Natural killer cell (primary cell): ENCODE measurements around the gene KLC3. TPM values are rescaled to one million over a fixed set of nuclear protein-coding genes. Genes with fewer than 3 reads are reported as not detected.

ENCODE experiments used
- ATAC-seq, 3 donors: fragments of 150-1000 bp in 2 of 3; fragments of 200-7000 bp in 1 of 3; cut with Tn5 transposase; 1 replicate in 1 of 3; 2 replicates in 2 of 3; pipeline ENCODE4 v1.10.0; 2021; ENCODE audit warnings: mild to moderate bottlenecking in 2 of 3, moderate library complexity in 2 of 3
- DNase-seq, 2 donors: peaks; one replicate each; pipeline versions ENCODE4 v3.0.0 to v3.0.0-alpha.2; 2013 to 2021; ENCODE audit warnings: mixed read lengths in 1 of 2
- H3K27ac ChIP-seq: one replicate; pipeline ENCODE4 v1.5.1; 2013; ENCODE audit warnings: mild to moderate bottlenecking, low read length
- H3K27me3 ChIP-seq: one replicate; pipeline ENCODE4 v1.6.1; 2013; ENCODE audit warnings: low read length; ENCODE audit not compliant: control insufficient read depth, insufficient read depth
- H3K36me3 ChIP-seq: one replicate; pipeline ENCODE4 v1.6.1; 2013; ENCODE audit warnings: low read length; ENCODE audit not compliant: control insufficient read depth, insufficient read depth
- H3K4me1 ChIP-seq: one replicate; pipeline ENCODE4 v1.6.1; 2013; ENCODE audit warnings: low read length; ENCODE audit not compliant: control insufficient read depth, insufficient read depth
- H3K4me3 ChIP-seq: one replicate; pipeline ENCODE4 v1.5.1; 2013; ENCODE audit warnings: low read length
- H3K9me3 ChIP-seq: one replicate; pipeline ENCODE4 v1.6.1; 2013; ENCODE audit warnings: low read length; ENCODE audit not compliant: control insufficient read depth, insufficient read depth
- H3K27ac Mint-ChIP-seq, 2 donors: one replicate each; pipeline ENCODE4 v1.8.0; 2022; ENCODE audit warnings: mild to moderate bottlenecking in 2 of 2, mixed read lengths in 2 of 2, moderate library complexity in 1 of 2
- H3K27me3 Mint-ChIP-seq, 2 donors: one replicate each; pipeline ENCODE4 v1.8.0; 2022; ENCODE audit warnings: low read depth in 2 of 2, mixed read lengths in 2 of 2
- H3K36me3 Mint-ChIP-seq: one replicate; pipeline ENCODE4 v1.8.0; 2022; ENCODE audit warnings: mixed read lengths
- H3K4me1 Mint-ChIP-seq, 2 donors: one replicate each; pipeline ENCODE4 v1.8.0; 2022; ENCODE audit warnings: mixed read lengths in 2 of 2
- H3K4me3 Mint-ChIP-seq: one replicate; pipeline ENCODE4 v1.8.0; 2022; ENCODE audit warnings: mild to moderate bottlenecking, moderate library complexity, mixed read lengths
- H3K9me3 Mint-ChIP-seq, 2 donors: one replicate each; pipeline ENCODE4 v1.8.0; 2022; ENCODE audit warnings: mixed read lengths in 2 of 2
- WGBS: methylation state at CpG from one replicate; pipeline ENCODE4 v1.1.7; 2013; ENCODE audit warnings: missing lambda C conversion rate; ENCODE audit not compliant: insufficient coverage; 5-methylcytosine and 5-hydroxymethylcytosine counted together
- intact Hi-C: fragments of 100-400 bp; cut with micrococcal nuclease; formaldehyde crosslinking; loops from one replicate; pipeline ENCODE4 v1.14.2; 2022
- total RNA-seq, 4 donors: library from RNA; stranded (reverse); fragments of 120-200 nt in 1 of 4; gene quantifications; one replicate each; pipeline versions ENCODE4 v1.2.3 to v1.2.4, GENCODE V29; 2013 to 2022
- TF ChIP-seq, protein P1 (sequence below): fragments of 200-600 bp; IDR thresholded peaks from one replicate; pipeline ENCODE4 v1.8.0; 2022; ENCODE audit warnings: antibody characterized with exemption

Gene KLC3
- total RNA-seq, 3 donors from 2014 or later (not counting 1 experiment from before 2014, with no cell fraction given): not detected

DNA sequence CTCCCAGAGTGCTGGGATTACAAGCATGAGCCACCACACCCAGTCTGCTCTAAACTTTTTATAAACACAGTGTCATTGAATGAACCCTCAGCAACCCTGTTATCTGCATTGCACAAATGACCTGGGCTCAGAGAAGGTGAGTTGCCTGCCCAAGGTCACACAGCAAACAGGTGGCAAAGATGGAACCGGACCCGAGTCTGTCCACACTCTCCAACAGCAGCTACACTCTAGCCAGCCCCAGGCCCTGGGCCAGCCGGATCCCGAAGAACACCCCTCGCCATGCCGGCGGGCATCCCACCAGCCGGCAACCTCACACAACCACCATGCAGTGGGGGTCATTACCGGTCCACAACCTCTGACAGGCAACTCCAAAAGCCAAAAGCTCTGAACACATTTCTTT, 15.4 kb downstream of the KLC3 start:
- TF ChIP-seq, protein P1, sequence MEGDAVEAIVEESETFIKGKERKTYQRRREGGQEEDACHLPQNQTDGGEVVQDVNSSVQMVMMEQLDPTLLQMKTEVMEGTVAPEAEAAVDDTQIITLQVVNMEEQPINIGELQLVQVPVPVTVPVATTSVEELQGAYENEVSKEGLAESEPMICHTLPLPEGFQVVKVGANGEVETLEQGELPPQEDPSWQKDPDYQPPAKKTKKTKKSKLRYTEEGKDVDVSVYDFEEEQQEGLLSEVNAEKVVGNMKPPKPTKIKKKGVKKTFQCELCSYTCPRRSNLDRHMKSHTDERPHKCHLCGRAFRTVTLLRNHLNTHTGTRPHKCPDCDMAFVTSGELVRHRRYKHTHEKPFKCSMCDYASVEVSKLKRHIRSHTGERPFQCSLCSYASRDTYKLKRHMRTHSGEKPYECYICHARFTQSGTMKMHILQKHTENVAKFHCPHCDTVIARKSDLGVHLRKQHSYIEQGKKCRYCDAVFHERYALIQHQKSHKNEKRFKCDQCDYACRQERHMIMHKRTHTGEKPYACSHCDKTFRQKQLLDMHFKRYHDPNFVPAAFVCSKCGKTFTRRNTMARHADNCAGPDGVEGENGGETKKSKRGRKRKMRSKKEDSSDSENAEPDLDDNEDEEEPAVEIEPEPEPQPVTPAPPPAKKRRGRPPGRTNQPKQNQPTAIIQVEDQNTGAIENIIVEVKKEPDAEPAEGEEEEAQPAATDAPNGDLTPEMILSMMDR: no peak
- Mint-ChIP-seq H3K4me1 (peaks cover 0 to 5% of the 10 kb centered on the region in 2 donors), H3K9me3 (no peaks in the 10 kb centered on the region), H3K27me3 (no peaks in the 10 kb centered on the region), H3K36me3 (no peaks in the 10 kb centered on the region), H3K27ac (no peak overlapping the region), H3K4me3 (no peak overlapping the region)
- no peaks in the 10 kb centered on the region for H3K4me1 ChIP-seq
- no peak for DNase-seq
- ATAC-seq: no peak
- intact Hi-C loops: no loop called here
- 96% methylated on average over 9 of the region's 9 CpGs for WGBS
- no peak overlapping the region for H3K27ac ChIP-seq
- no peaks in the 10 kb centered on the region for H3K9me3 ChIP-seq
- peaks cover 11% of the 10 kb centered on the region for H3K36me3 ChIP-seq
- no peak overlapping the region for H3K4me3 ChIP-seq
- H3K27me3 ChIP-seq: no peaks in the 10 kb centered on the region

DNA sequence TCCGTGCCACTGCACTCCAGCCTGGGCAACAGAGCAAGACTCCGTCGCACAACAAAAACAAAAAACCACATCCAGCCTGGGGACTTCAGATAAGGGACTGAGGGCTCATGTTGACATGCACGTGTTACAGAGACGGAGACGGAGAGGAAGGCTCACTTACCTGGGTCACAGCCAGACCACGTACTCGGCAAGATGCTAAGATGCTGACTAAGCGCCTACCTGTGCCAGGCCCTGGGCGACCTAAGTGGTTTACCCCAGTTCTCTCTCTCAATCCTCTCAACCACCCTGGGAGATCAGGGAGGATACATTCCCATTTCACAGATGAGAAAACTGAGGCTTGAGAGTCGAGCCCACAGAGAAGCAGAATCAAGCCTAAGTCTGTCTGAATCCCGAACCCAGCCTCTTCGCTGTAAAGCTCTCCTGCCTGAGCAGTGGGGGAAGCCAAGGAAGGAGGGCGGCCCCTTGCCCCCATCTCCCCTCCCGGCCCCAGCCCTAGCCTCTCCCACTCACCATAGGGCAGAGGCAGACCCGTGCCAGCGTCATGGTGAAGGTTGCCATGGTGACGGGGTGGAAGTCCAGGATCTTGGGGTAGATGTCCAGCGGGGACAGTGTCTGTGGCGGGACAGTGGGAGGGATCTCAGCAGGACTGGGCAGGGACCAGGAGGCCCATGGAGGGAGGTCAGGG, 16.4 kb downstream of the KLC3 start:
- 88% methylated on average over 18 of the region's 20 CpGs for WGBS
- Mint-ChIP-seq H3K36me3 (no peaks in the 10 kb centered on the region), H3K4me1 (peaks cover 0 to 5% of the 10 kb centered on the region in 2 donors), H3K4me3 (no peak overlapping the region), H3K9me3 (no peaks in the 10 kb centered on the region), H3K27me3 (no peaks in the 10 kb centered on the region), H3K27ac (no peak overlapping the region)
- H3K27me3 ChIP-seq: no peaks in the 10 kb centered on the region
- no peak for ATAC-seq
- TF ChIP-seq, protein P1: no peak
- no peaks in the 10 kb centered on the region for H3K4me1 ChIP-seq
- H3K36me3 ChIP-seq: peaks cover 8% of the 10 kb centered on the region
- no peak overlapping the region for H3K27ac ChIP-seq
- DNase-seq: no peak
- no peaks in the 10 kb centered on the region for H3K9me3 ChIP-seq
- intact Hi-C loops: no loop called here
- H3K4me3 ChIP-seq: no peak overlapping the region

DNA sequence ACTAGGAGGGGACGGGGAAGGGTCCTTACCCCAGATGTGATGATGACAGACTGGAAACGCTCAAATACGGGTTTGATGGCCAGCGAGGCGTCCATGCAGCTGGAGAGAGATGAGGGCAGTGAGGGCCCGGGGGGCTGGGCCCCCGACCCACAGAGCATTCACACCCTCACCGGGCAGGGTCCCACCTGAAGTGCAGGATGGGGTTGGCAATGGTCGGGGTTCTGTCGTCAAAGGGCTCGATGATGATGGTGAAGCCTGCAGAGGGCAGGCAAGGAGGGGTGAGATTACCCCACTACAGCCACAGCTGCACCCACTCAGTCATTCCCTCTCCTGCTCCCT, 16.9 kb downstream of the KLC3 start:
- TF ChIP-seq, protein P1: no peak
- Histone ChIP-seq H3K4me3 (no peak overlapping the region), H3K36me3 (peaks cover 5% of the 10 kb centered on the region), H3K4me1 (no peaks in the 10 kb centered on the region), H3K9me3 (no peaks in the 10 kb centered on the region), H3K27me3 (no peaks in the 10 kb centered on the region), H3K27ac (no peak overlapping the region)
- ATAC-seq (no peak), DNase-seq (no peak)
- Mint-ChIP-seq H3K4me3 (no peak overlapping the region), H3K4me1 (peaks cover 0 to 5% of the 10 kb centered on the region in 2 donors), H3K27me3 (no peaks in the 10 kb centered on the region), H3K9me3 (no peaks in the 10 kb centered on the region), H3K36me3 (no peaks in the 10 kb centered on the region), H3K27ac (no peak overlapping the region)
- WGBS: 98% methylated on average over 11 of the region's 11 CpGs
- intact Hi-C loops: no loop called here

- no peak for DNase-seq
- Histone ChIP-seq H3K9me3 (no peaks in the 10 kb centered on the region), H3K27ac (no peak overlapping the region), H3K4me1 (no peaks in the 10 kb centered on the region), H3K36me3 (no peaks in the 10 kb centered on the region), H3K27me3 (no peaks in the 10 kb centered on the region), H3K4me3 (no peak overlapping the region)
- WGBS: 97% methylated on average over 12 of the region's 12 CpGs
- no peak overlapping the region for H3K4me3 Mint-ChIP-seq
- TF ChIP-seq, protein P1: no peak
- no peak overlapping the region for H3K27ac Mint-ChIP-seq
- intact Hi-C loops: no loop called here
- H3K9me3 Mint-ChIP-seq: no peaks in the 10 kb centered on the region
- no peaks in the 10 kb centered on the region for H3K27me3 Mint-ChIP-seq
- no peak for ATAC-seq
- no peaks in the 10 kb centered on the region for H3K36me3 Mint-ChIP-seq
- peaks cover 0 to 5% of the 10 kb centered on the region in 2 donors for H3K4me1 Mint-ChIP-seq
Observed at GRCh38 chr19:45358213-45358792, 17.8 kb downstream of the KLC3 start.
